Mucosa of descending colon (tissue), 3 donors: Measurements from ENCODE around the gene PLPP3. TPM values are rescaled to one million over a fixed set of nuclear protein-coding genes. Genes with fewer than 3 reads are reported as not detected.

Experiments used
- ATAC-seq: fragments of 200-7000 bp; cut with Tn5 transposase; one replicate; pipeline ENCODE4 v1.9.1; 2020; ENCODE audit warnings: mild to moderate bottlenecking, moderate library complexity
- DNase-seq, 3 donors: peaks; one replicate each; pipeline ENCODE4 v3.0.0-alpha.2; 2020
- H3K36me3 ChIP-seq: fragments of 200-600 bp; one replicate; pipeline ENCODE4 v1.8.0; 2021; ENCODE audit warnings: low read depth, mild to moderate bottlenecking
- H3K4me1 ChIP-seq: fragments of 200-600 bp; one replicate; pipeline ENCODE4 v1.8.0; 2021; ENCODE audit warnings: low read depth, mild to moderate bottlenecking
- H3K4me3 ChIP-seq: fragments of 200-600 bp; one replicate; pipeline ENCODE4 v1.8.0; 2021; ENCODE audit warnings: mild to moderate bottlenecking
- H3K9me3 ChIP-seq: fragments of 200-600 bp; one replicate; pipeline ENCODE4 v1.8.0; 2021; ENCODE audit warnings: mild to moderate bottlenecking
- intact Hi-C, 2 donors: fragments of 100-400 bp; cut with DNase I in 1 of 2; cut with micrococcal nuclease in 1 of 2; formaldehyde crosslinking; loops; one replicate each; pipeline versions ENCODE4 v1.11.0 to v1.11.1; 2022; cut with DNase I, micrococcal nuclease
- total RNA-seq, 3 donors: library from RNA; stranded (reverse); fragmentation: NEBNext Ultra II Directional in 2 of 3; extraction: Animal tissue kit (Norgen Biotek cat#: 25700) in 2 of 3; gene quantifications; one replicate each; pipeline versions ENCODE4 v1.2.1 to v1.2.4, GENCODE V29; 2021 to 2023
- TF ChIP-seq, protein P1 (sequence below): fragments of 200-600 bp; IDR thresholded peaks from one replicate; pipeline ENCODE4 v1.8.0; 2022; ENCODE audit warnings: antibody characterized with exemption, mild to moderate bottlenecking
- donor health status: DM: no; HTN: no; CAD: no; lungs with moderate emphysema.
- donor health status: DM: no; HTN: no; CAD: no.
- donor health status: DM: no; HTN: yes; CAD: no.

PLPP3 gene
- total RNA-seq, 3 donors from 2014 or later, result 25.3 to 80.5 (median 42.3) TPM

DNA sequence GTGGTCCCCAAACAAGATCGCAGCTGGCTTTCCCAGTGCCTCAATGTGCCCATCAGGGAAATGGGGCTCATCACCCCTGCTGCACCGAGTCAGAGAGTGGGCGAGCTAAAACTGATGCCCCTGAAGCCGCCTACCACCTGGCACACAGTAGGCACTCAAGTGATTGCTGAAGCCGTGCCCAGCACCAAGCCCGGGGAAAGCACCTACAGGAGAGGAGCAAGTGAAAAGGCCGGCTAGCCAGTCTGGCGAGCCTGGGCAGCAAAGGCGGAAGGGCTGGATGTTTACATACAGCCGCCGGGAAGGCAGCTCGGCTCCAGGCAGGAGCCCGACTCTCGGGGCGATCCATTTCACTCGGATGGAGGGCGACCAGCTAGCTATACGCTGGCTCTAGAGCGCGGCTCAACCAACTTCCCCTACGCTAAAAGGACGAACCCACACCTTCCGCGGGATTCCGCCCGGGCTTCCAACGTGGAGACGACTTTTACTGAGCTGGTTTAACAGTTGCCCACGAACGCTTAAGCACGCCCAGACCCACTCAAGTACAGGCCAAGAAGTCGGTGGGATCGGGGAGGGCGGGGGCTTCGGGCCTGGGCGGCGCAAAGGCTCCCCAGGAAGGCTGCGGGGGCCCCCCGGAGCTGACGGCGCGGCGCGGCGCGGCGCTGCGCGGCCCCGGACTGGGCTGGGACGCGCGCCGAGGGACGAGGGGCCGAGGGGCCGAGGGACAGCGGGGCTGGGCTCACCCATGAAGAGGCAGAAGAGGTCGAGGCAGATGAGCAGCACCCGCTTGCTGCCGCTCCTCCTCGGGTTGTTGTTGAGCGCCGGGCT, 1.0 kb downstream of the PLPP3 start:
- Histone ChIP-seq H3K4me1 (no peaks in the 10 kb centered on the region), H3K4me3 (peak overlapping the region; percentile 60), H3K9me3 (no peaks in the 10 kb centered on the region), H3K36me3 (no peaks in the 10 kb centered on the region)
- intact Hi-C loops, result loop anchor here in 1 of 2 donors (10.0 kb wide), 1 partner anchor 164 kb away; no protein-coding TSS in a partner anchor
- TF ChIP-seq, protein P1, sequence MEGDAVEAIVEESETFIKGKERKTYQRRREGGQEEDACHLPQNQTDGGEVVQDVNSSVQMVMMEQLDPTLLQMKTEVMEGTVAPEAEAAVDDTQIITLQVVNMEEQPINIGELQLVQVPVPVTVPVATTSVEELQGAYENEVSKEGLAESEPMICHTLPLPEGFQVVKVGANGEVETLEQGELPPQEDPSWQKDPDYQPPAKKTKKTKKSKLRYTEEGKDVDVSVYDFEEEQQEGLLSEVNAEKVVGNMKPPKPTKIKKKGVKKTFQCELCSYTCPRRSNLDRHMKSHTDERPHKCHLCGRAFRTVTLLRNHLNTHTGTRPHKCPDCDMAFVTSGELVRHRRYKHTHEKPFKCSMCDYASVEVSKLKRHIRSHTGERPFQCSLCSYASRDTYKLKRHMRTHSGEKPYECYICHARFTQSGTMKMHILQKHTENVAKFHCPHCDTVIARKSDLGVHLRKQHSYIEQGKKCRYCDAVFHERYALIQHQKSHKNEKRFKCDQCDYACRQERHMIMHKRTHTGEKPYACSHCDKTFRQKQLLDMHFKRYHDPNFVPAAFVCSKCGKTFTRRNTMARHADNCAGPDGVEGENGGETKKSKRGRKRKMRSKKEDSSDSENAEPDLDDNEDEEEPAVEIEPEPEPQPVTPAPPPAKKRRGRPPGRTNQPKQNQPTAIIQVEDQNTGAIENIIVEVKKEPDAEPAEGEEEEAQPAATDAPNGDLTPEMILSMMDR, result no peak
- DNase-seq (peak; percentile 76 to 82 (median 78)), ATAC-seq (peak; percentile 76)

DNA sequence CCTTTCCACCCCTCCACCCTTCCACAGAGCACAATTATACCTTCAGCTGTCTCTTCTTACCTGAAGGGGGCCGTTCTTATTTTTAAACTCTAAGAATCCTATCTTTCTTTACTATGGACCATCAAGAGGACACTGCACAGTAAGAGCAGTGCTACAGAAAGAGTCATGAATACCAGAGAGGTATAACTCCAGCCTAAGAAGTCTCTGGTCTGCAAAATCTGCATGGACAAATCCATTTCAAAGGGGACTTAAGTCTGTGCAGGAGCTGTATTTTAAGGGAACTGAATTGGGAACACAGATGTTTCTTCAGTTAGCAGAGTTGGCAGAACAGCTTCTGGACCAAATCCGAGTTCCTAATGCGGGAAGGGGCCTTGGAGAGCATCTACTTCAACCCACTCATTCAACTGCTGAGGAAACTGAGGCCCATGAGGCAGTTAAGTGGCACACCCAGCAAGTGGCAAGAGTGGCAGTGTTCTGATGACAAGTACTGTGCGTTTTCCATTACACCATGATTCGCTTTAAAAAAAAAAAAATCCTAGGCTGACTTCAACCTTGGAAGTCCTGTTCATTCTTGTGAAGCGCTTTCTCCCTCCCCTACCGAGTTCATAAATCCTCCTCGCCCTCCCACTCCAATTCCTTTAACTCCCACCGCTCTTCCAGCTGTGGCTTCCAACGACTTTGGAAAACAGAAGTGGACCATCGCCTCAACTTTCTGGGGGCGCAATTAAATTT, 1.8 kb downstream of the PLPP3 start:
- Histone ChIP-seq H3K36me3 (no peaks in the 10 kb centered on the region), H3K4me3 (peak overlapping the region; percentile 60), H3K9me3 (no peaks in the 10 kb centered on the region), H3K4me1 (no peaks in the 10 kb centered on the region)
- DNase-seq, result peak in 1 of 3 donors; percentile 10
- intact Hi-C loops, result loop anchor here in 1 of 2 donors (10.0 kb wide), 1 partner anchor 163 kb away; no protein-coding TSS in a partner anchor
- TF ChIP-seq, protein P1, result no peak
- no peak for ATAC-seq

DNA sequence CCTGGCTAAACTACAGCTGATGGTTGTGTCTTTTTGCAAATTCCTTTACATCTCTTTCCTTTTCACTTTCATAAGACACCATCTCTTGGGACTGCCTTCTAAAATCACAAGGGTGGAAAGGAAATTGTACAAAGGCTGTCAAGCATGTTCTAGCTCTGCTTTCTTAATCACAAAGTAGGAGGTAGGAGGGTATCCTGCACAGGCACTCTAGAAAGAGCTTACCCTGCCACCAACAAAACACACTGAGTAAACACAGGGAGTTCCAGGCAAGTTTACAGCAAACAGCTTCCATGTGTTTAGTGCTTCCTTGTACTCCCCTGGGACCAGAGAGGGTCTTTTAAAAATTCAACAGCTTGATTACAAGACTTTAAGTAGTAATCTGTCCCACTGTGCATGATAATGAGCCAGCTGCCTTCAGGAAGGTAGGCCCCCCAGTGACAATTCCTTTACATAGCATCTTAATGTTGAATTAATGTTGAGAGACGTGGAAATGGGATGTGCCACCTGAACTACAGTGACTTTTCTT, 2.4 kb downstream of the PLPP3 start:
- DNase-seq, result peak in 1 of 3 donors; percentile 27
- no peaks in the 10 kb centered on the region for H3K9me3 ChIP-seq
- ATAC-seq, result peak; percentile 9
- H3K4me1 ChIP-seq, result no peaks in the 10 kb centered on the region
- H3K36me3 ChIP-seq, result no peaks in the 10 kb centered on the region
- no peak overlapping the region for H3K4me3 ChIP-seq
- TF ChIP-seq, protein P1, result no peak
- intact Hi-C loops, result loop anchor here in 1 of 2 donors (10.0 kb wide), 1 partner anchor 162 kb away; no protein-coding TSS in a partner anchor

DNA sequence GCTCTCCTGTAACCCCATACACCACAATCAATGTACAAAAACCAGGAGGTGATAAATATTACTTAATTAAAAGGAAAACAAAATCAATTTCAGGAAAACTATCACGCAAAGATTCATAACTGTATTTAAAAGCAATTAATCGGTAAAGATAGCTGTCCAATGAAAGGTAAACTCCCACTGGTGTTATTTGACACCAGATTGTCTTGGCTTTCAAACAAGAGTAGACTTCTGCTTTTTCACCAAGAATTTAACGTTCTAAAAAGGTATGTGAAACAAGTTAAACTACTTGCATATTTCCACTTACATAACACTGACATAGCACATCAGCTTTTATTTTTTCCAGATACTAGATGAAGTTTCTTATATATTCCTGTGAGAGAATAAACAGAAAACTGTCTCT, 3.5 kb downstream of the PLPP3 start:
- no peaks in the 10 kb centered on the region for H3K36me3 ChIP-seq
- H3K4me1 ChIP-seq, result no peaks in the 10 kb centered on the region
- H3K4me3 ChIP-seq, result no peak overlapping the region
- intact Hi-C loops, result loop anchor here in 1 of 2 donors (10.0 kb wide), 1 partner anchor 161 kb away; no protein-coding TSS in a partner anchor
- H3K9me3 ChIP-seq, result no peaks in the 10 kb centered on the region
- DNase-seq (no peak), ATAC-seq (no peak)
- TF ChIP-seq, protein P1, result no peak

DNA sequence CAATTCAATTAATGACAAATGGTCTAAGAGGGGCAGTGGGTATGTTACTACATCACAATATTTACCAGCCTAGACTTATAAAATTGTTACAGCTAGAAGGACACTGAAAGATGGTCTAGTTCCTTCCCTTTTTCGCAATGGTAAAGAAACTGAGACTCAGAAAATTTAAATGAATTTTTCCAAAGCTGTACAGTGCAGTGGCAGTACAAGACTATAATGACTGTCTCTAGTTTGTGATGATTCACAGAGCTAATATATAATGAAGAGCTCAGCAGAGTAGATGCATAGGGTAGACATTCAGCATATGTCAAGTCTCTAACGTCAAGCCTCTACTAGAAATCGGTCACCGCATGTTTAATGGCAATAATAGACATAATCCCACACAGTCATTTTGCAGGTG, 4.6 kb downstream of the PLPP3 start:
- TF ChIP-seq, protein P1, result no peak
- no peak for ATAC-seq
- intact Hi-C loops, result loop anchor here in 1 of 2 donors (10.0 kb wide), 1 partner anchor 160 kb away; no protein-coding TSS in a partner anchor
- H3K36me3 ChIP-seq, result no peaks in the 10 kb centered on the region
- no peak for DNase-seq
- no peaks in the 10 kb centered on the region for H3K9me3 ChIP-seq
- no peak overlapping the region for H3K4me3 ChIP-seq
- H3K4me1 ChIP-seq, result no peaks in the 10 kb centered on the region
